ENCODE results near the gene PLEKHA7.

The PLEKHA7 gene

DNA sequence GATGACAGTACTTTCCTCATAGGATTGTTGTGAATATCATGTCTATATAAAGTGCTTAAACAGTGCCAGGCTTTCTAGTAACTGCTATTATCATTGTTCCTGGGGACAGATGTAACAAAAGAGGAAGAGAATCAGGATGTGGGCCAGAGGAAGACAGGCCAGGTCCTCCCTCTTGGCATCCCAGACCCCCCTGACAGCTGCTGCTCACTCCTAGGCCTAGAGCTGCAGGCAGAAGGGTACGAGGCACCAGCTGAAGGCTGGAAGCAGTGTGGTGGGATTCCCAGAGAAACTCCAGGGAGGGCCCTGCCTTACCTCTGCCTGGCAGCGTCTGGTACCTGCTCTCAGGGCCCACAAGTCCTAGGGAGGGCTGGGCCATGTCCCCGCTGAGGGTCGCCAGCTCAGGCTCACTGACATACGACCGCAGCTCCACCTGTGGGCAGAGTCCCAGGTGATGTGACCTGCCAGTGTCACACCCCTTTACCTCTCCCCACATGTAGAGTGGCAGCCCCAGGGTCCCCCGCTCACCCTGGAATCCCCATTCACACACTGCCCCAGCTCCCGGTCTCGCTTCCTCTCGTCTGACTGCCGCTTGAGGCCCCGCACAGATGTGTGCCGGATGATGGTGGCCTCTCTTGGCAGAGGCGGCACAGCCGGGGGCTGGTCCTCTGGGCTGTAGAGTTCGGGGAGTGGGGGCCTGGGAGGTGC is 223.6 kb downstream of the PLEKHA7 start:
- TF ChIP-seq ZFX (IDR thresholded peaks at IDR 0.05; ENCODE audit: borderline replicate concordance): no peak
- TF ChIP-seq, protein P1, sequence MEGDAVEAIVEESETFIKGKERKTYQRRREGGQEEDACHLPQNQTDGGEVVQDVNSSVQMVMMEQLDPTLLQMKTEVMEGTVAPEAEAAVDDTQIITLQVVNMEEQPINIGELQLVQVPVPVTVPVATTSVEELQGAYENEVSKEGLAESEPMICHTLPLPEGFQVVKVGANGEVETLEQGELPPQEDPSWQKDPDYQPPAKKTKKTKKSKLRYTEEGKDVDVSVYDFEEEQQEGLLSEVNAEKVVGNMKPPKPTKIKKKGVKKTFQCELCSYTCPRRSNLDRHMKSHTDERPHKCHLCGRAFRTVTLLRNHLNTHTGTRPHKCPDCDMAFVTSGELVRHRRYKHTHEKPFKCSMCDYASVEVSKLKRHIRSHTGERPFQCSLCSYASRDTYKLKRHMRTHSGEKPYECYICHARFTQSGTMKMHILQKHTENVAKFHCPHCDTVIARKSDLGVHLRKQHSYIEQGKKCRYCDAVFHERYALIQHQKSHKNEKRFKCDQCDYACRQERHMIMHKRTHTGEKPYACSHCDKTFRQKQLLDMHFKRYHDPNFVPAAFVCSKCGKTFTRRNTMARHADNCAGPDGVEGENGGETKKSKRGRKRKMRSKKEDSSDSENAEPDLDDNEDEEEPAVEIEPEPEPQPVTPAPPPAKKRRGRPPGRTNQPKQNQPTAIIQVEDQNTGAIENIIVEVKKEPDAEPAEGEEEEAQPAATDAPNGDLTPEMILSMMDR (IDR thresholded peaks at IDR 0.05): no peak
- no peak overlapping the region for H3K27ac ChIP-seq

DNA sequence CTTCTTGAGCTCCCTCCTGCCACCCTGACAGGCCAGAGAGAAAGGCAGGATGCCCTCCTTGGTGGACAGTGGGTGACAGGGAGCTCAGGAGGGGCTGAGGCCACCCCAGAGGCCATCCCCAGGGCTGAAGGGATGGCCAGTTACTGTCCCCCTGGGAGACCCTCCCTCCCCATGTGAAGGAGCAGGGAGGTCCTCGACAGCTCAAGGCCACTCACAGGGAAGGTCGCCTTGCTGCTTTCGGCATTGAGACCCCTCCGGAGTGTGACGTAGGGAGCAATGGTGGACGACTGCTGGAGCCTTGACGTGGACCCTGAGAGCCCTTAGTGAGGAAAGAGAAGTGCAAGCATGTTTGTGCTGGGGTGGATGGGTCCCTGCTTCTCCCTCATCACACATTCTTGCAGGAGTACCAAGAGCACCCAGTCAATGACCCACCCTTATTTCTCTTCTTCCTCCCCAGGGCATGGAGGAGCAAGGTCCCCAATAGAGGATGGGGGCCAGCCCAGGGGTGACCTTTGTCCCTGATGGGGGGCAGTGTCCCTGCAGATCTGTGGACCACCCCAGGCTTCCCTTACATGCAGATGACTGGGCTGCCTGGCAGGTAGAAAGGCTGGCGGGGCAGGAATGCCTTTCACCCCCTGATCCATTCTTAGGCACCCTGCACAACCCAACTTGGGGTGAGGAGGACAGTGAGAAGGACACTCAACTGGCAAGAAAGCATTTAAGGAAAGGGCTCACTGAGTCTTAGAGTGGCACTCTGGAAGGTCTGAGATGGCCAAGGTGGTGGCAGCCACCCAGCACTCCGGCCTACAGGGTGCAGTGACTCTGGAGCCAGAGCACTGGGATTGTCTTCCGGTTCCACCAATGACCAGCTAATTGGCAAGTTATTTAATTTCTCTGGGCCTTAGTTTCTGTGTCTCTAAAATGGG is 224.4 kb downstream of the PLEKHA7 start:
- TF ChIP-seq, protein P1 (IDR thresholded peaks at IDR 0.05): no peak
- TF ChIP-seq ZFX (IDR thresholded peaks at IDR 0.05; ENCODE audit: borderline replicate concordance): no peak
- H3K27ac ChIP-seq: no peak overlapping the region

DNA sequence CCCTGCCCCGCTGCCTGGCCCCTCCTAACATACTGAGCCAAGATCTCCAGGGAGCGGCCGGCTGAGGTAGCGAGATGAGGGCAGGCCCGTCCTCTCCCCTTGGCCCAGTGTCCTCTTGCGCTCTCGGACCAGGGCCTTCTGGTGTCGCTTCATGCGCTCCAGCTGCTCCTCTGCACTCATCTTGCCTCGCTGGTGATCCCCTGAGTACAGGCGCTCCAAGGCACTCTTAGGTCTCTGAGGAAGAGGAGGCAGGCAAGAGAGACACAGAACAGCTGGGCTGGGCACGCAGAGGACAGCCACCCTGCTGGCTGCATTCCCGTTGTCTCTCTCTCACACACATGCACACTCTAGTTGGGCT is 225.2 kb downstream of the PLEKHA7 start:
- no peak for TF ChIP-seq ZFX (IDR thresholded peaks at IDR 0.05; ENCODE audit: borderline replicate concordance)
- TF ChIP-seq, protein P1 (IDR thresholded peaks at IDR 0.05): no peak
- no peak overlapping the region for H3K27ac ChIP-seq

DNA sequence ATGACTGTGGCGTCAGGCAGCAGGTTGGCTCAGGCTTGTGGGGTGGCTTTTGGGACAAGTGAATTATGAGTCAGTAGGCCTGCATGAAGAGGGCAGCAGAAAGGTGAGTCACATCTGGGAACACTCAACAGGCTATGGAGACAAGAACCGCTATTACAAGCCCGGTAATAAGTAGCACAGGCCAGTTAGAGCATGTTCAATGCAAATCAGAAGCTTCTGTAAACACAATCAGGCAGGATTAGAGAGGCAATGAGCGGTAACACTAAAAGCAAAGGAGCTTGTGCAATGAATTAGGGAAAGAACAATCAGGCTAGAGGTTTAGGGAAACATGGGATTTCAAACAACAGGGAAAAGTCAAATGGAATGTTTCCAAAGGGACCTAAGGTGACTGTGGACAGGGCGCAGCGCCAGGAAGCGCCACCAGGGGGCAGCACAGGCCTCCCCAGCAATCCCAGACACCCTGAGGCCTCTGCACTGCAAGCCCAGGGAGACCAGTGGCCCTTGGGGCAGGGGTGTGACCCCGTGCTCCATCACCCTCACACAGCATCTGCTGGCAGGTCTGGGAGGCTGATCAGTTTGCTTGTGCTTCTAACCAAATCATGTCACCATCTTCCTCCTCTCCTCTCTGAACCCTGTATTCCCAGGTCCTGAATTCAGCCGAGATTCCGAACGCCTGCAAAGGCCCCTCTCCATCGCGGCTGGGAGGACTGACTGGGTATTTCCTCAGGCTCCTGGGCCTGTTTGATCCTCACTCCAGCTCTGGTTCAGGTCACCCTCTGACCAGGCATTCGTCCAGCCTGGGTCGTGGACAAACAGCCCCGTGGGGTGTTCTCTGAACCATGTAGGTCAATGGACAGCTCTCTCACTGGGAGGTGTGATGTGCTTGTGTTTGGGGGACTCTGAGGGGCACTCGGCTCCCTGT is 225.8 kb downstream of the PLEKHA7 start:
- TF ChIP-seq ZFX (IDR thresholded peaks at IDR 0.05; ENCODE audit: borderline replicate concordance): no peak
- TF ChIP-seq, protein P1 (IDR thresholded peaks at IDR 0.05): peak; percentile 98
- no peak overlapping the region for H3K27ac ChIP-seq

DNA sequence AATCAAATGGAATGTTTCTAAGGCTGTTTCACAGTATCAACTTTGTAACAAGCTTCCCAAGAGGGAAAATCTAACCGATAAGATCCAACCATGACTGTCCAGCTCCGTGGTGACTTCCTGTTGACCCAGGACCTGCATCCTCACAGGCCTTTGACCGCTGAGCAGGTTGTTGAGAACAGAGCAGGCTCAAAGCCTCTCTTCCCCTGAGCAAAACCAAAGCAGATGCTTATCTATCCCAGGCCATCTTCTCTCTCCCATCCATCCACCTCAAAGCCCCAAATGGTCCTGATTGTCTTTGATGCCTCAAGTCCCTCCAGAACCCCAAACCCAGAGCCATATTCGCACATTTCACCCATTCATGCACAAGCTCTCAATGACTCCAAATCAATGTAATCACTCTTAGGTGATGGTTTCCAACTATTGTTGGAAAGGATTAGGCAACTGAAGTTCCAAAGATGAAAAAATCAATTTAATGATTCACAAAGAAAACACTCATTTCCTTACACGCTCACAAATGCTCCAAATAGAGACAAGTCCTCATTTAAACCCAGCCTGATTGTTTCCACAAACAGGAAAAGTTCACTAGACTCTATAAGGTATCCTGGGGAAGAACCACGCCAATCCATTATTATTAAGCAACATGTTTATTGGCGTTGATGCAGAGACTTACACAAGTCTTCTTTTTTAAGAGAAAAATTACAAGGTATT is 227.0 kb downstream of the PLEKHA7 start:
- no peak for TF ChIP-seq ZFX (IDR thresholded peaks at IDR 0.05; ENCODE audit: borderline replicate concordance)
- TF ChIP-seq, protein P1 (IDR thresholded peaks at IDR 0.05): no peak

DNA sequence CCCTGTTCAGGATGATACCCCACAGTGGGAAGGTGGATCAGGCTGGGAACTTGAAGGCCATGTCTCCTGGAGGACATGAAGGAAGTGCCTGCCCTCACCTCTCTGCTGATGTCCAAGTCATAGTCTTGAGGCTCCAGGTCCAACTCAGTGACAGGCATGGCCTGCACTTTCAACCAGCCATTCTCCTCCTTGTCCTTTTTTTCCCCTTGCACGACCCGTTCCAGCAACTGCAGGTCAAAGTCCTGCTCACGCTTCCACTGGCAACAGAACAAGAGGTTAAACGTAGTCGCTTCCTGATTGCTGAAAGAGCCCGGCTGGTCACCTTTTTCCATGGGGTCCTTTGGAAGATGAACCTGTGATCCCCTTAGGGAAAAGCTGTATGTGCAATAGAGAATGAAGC is 228.1 kb downstream of the PLEKHA7 start:
- no peak for TF ChIP-seq ZFX (IDR thresholded peaks at IDR 0.05; ENCODE audit: borderline replicate concordance)
- TF ChIP-seq, protein P1 (IDR thresholded peaks at IDR 0.05): no peak
- no peak overlapping the region for H3K27ac ChIP-seq

More for the DNA sequence above, 227.0 kb downstream of the PLEKHA7 start:
- no peak overlapping the region for H3K27ac ChIP-seq
